Duodenal mucosa (tissue), 2 donors: ENCODE results near the gene DAPK3.

Experiments used
- H3K27ac ChIP-seq: one replicate; pipeline ENCODE4 v1.7.0; 2013; ENCODE audit warnings: low read depth, low read length
- H3K27me3 ChIP-seq, 2 donors: one replicate each; pipeline ENCODE4 v1.7.0; 2013; ENCODE audit warnings: low read length in 2 of 2, control low read depth in 1 of 2; ENCODE audit not compliant: insufficient read depth in 2 of 2, control insufficient read depth in 1 of 2
- H3K36me3 ChIP-seq, 2 donors: one replicate each; pipeline ENCODE4 v1.7.0; 2013; ENCODE audit warnings: low read length in 2 of 2, control low read depth in 1 of 2; ENCODE audit not compliant: insufficient read depth in 2 of 2, control insufficient read depth in 1 of 2
- H3K4me1 ChIP-seq, 2 donors: one replicate each; pipeline ENCODE4 v1.7.0; 2013; ENCODE audit warnings: low read length in 2 of 2, control low read depth in 1 of 2; ENCODE audit not compliant: insufficient read depth in 2 of 2, control insufficient read depth in 1 of 2
- H3K4me3 ChIP-seq, 2 donors: one replicate each; pipeline ENCODE4 v1.7.0; 2013; ENCODE audit warnings: low read length in 2 of 2, low read depth in 1 of 2
- H3K9ac ChIP-seq, 2 donors: one replicate each; pipeline ENCODE4 v1.7.0; 2013; ENCODE audit warnings: low read length in 2 of 2, low read depth in 1 of 2
- H3K9me3 ChIP-seq, 2 donors: one replicate each; pipeline ENCODE4 v1.7.0; 2013; ENCODE audit warnings: low read length in 2 of 2, control low read depth in 1 of 2; ENCODE audit not compliant: control insufficient read depth in 1 of 2

The DAPK3 gene

DNA sequence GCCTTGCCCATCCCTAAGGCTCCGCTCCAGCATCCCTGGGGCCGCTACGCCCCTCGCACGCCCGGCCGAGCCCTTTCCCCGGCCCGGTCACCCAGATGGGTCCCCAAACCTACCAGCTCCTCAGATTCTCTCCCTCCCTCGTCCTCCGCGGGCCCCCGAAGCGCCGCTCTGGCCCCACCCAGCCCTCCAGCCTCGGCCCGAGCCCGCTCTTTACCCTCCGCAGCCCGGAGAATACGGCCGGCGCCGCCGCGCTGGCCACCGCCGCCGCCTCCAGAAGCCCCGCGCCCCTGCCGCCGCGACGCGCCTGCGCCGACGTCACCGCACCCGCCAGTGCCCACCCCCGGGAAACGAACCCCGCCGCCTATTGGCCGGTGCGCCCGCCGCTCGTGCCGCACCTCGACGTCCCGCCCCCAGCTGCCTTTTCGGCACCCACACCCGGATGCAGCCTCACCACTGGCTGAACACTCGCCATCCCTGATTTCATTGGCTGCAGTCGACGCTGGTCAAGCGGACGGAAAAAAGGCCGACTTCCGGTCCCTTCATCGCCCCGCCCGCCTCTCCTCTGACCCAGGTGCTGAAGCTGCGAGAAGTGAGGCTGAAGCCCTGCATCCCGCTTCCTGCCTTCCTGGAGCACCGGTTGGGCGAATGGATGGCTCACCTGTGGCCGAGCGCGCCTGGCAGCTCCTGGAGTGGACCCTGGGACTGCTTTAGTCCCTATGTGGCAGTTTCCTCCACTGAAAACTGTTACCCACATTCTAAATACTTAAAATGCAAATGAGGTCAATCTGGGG is at the start of gene DAPK3:
Gene DAPK3 (minus strand): TSS at position 292 of the 791 bp plus-strand sequence. CDS start 1,364 bp downstream, outside the sequence.
- Histone ChIP-seq H3K27ac (peak within 1 kb of the TSS; percentile 95), H3K36me3 (peaks cover 7 to 14% of the 10 kb centered on the region in 2 donors), H3K27me3 (no peaks in the 10 kb centered on the region), H3K4me1 (peaks cover 34 to 42% of the 10 kb centered on the region in 2 donors), H3K9me3 (no peaks in the 10 kb centered on the region), H3K9ac (peak within 1 kb of the TSS; percentile 87 to 93), H3K4me3 (peak within 1 kb of the TSS; percentile 75 to 80)

DNA sequence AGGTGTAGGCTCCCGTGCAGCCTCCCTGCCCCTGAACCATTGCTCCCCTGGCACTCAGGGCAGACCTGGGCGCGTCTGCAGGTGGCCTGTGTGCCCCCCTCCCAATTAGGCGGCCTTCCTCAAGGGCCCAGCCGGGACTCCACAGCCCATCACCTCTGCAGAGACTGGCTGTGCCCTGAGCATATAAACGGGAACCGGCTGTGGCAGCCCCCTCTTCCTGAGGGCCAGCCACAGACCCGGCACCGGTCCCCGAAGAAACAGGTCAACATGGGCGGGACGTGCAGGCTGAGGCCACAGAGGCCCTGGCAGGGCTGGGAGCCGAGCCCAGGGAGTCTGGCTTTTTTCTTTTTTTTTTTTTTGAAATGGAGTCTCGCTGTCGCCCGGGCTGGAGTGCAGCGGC is 48.7 kb upstream of the DAPK3 start:
- H3K27me3 ChIP-seq, result no peaks in the 10 kb centered on the region
- no peak overlapping the region for H3K4me3 ChIP-seq
- H3K9ac ChIP-seq, result no peak overlapping the region
- peaks cover 0 to 34% of the 10 kb centered on the region in 2 donors for H3K36me3 ChIP-seq
- no peaks in the 10 kb centered on the region for H3K9me3 ChIP-seq
- H3K27ac ChIP-seq, result no peak overlapping the region
- no peaks in the 10 kb centered on the region for H3K4me1 ChIP-seq

DNA sequence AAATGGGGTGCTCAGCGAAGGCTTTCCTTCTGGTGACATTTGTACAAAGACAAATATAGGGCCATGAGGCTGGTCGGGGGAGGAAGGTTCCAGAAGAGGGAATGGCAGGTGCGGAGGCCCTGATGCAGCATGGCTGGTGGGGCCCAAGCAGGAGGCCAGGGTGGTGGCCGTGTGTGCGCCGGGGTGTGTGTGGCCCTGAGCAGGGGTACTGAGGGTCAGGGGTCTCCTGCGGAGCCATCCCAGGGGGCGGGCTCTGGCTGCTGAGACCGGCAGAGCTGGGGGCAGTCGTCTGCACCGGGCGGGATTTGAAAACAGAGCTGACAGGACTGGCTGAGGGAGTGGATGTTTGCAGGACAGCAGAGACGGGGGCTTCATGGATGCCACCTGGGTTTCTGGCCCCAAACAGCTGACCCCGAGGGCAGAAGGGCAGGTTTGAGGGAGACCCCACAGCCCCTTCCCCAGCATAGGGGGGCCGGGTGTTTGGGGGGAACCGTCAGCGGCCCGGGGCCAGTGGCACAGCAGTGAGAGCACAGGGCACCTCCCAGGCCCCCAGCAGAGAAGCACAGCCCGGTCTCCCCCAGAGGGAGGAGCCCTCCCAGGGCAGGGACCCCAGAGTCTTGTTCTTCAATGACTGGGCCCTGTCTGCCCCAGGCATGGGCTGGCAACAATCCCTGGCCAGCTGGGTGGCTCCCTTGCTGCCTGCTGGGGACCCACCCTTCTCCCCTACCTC is 48.0 kb upstream of the DAPK3 start:
- H3K9ac ChIP-seq, result no peak overlapping the region
- H3K27me3 ChIP-seq, result no peaks in the 10 kb centered on the region
- H3K36me3 ChIP-seq, result peaks cover 0 to 34% of the 10 kb centered on the region in 2 donors
- no peaks in the 10 kb centered on the region for H3K9me3 ChIP-seq
- no peak overlapping the region for H3K4me3 ChIP-seq
- no peaks in the 10 kb centered on the region for H3K4me1 ChIP-seq
- no peak overlapping the region for H3K27ac ChIP-seq

DNA sequence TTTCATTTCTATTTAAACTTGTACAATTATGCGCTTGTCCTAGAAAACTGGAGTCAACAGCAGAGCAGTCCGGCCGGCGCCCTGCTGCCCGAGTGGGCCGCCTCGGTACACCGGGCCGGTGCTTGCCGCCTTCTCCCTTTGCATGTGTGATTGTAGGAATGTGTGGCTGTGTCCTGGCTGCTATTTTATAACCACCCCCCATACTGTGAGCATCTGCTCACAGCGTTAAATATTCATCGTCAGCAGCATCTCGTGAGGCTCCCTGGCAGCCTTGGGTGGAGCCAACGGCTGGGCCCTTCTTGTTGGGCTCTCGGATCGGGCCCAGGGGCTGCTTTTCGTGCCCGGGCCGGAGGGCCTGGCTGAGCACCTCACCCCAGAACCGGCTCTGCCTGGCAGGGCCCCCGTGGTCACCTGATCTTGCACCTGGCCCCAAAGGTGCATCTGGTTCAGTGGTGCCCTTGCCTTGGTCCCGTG is 47.3 kb upstream of the DAPK3 start:
- no peak overlapping the region for H3K27ac ChIP-seq

DNA sequence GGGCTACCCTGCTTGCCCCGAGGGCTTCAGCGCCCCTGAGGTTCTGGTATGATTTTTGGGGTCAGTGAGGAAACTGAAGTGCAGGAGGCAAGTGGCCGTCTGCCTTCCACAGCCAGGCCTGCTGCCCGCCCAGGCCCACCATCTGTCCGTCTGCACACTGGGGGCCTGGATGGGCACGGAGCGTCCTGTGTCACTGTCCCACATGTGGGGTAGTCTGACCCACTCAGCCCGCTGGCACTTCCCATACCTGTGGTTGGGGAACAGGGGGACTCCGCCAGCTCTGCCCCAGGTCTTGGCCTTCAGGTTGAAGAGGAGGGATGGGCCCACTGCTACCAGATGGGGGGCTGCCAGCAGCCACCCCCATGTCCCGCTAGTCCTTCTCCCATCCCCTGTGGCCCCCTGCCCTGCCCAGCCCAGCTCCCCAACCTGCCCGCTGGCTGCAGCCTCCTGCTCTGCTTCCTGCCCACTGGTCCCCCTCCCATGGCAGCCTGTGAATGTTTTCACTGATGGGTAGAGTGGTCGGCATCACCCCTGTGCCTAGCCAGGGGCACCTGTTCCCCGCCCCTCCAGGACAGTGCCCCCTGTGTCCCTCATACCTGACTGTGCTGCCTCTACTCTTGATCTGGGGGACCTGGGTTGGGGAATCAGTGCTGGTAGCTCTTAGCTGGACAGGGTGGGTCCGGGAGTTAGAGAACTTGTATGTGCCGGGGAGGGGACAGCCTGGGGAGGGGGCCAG is 46.2 kb upstream of the DAPK3 start:
- Histone ChIP-seq H3K4me3 (no peak overlapping the region), H3K36me3 (peaks cover 5 to 43% of the 10 kb centered on the region in 2 donors), H3K27ac (no peak overlapping the region), H3K4me1 (peaks cover 0 to 3% of the 10 kb centered on the region in 2 donors), H3K27me3 (no peaks in the 10 kb centered on the region), H3K9me3 (no peaks in the 10 kb centered on the region), H3K9ac (no peak overlapping the region)

More for the DNA sequence above, 47.3 kb upstream of the DAPK3 start:
- peaks cover 1 to 37% of the 10 kb centered on the region in 2 donors for H3K36me3 ChIP-seq
- no peak overlapping the region for H3K9ac ChIP-seq
- H3K9me3 ChIP-seq, result no peaks in the 10 kb centered on the region
- no peak overlapping the region for H3K4me3 ChIP-seq
- H3K4me1 ChIP-seq, result no peaks in the 10 kb centered on the region
- H3K27me3 ChIP-seq, result no peaks in the 10 kb centered on the region

DNA sequence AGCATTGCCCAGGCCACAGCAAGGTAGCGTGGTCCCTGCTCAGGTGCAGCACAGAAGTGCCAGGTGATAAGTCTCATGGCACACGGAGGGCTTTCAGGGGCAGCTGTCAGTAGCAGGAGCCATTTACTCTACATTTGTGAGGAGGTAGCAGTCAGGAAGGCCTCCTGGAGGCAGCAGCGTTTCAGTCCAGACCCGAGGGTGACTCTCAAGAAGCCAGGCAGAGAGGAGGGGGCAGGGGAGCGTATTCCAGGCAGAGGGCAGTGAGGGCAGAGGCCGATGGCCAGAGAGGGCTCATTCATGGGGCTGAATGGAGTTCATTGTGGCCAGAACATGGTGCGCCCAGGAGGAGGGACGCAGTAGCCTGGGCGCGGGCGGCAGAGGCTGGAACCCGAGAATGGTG is 45.6 kb upstream of the DAPK3 start:
- Histone ChIP-seq H3K9me3 (no peaks in the 10 kb centered on the region), H3K4me1 (peaks cover 0 to 5% of the 10 kb centered on the region in 2 donors), H3K27ac (no peak overlapping the region), H3K9ac (no peak overlapping the region), H3K27me3 (no peaks in the 10 kb centered on the region), H3K36me3 (peaks cover 5 to 43% of the 10 kb centered on the region in 2 donors), H3K4me3 (no peak overlapping the region)

DNA sequence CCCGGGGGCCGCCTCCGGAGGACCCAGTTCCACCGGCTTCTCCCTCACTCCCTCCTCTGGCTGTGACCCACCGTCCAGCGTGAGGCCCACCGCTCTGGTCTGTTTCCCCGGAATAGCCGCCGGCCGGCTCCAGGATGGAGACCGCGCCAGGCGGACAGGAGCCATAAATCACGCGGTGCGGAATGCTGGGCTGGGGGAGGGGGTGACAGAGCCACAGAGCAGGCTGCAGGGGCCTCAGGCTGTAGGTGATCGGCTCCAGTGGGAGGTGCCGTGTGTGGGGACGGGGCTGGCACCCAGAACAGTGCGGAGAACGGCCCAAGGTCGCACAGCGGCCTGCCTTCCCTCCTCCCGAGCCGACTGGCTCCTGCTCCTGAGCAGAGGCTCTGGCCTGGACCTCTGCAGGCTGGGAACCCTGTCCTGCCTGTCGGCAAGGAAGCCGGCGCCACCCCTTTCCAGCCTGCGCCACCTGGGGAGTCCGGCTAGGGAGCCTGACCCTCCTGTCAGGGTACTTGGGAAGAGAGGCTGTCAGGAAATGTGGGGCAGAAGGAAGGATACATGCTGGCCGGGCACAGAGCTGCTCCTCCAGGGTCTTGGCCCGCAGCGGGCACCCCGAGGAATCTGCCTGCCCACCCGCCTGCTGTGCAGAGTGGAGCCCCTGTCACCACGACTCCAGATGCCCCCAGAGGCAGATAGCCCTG is 45.0 kb upstream of the DAPK3 start:
- peaks cover 5% of the 10 kb centered on the region in 2 donors for H3K4me1 ChIP-seq
- H3K9me3 ChIP-seq, result no peaks in the 10 kb centered on the region

DNA sequence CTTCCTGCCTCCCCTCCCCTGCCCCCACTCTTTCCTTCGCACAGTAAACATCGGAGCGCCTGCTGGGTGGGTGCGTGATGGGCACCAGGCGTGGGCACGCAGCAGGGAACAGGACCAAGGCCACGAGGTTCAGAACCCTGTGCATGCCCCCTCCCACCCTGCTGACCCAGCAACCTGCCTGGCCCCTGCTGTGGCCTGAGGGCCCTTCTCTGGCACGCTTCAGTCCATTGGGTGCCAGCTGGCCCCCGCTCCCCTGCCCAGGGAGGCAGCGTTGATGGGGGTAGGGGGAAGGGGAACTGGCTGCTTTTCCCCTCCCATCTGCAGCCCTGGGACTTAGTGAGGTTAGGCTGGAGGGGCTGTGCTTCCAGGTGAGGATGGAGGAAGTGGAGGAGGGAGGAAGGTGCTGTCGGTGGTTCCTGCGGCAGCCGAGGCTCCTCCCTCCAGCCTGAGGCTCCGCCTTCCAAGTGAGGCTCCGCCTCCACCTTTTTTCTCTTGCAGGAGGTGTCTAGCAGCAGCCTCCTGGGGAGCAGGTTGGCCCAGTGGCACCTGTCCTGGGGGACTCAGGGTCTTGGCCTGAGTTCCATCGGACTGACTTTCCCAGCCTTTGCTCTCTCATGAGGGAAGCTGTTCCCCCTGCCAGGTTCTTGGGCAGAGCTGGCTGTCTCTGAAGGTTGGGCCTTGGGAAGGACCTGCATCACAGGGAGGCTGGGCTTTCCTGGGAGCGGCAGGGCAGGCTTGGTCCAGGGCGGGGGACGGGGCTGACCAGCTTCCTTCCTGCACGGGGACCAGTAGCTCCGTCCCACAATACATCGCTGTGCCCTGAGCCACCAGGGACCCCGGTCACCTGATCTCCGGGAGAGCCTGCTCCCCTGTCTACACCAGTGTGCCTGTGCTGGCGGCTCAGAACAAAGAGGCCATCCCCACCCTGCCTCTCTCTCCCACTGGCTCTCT is 43.9 kb upstream of the DAPK3 start:
- peaks cover 11 to 15% of the 10 kb centered on the region in 2 donors for H3K4me1 ChIP-seq
- H3K4me3 ChIP-seq, result no peak overlapping the region
- no peaks in the 10 kb centered on the region for H3K9me3 ChIP-seq
- no peak overlapping the region for H3K9ac ChIP-seq
- H3K27me3 ChIP-seq, result no peaks in the 10 kb centered on the region
- no peak overlapping the region for H3K27ac ChIP-seq
- peaks cover 5 to 43% of the 10 kb centered on the region in 2 donors for H3K36me3 ChIP-seq

More for the DNA sequence above, 45.0 kb upstream of the DAPK3 start:
- no peak overlapping the region for H3K4me3 ChIP-seq
- peaks cover 5 to 43% of the 10 kb centered on the region in 2 donors for H3K36me3 ChIP-seq
- no peak overlapping the region for H3K27ac ChIP-seq
- H3K27me3 ChIP-seq, result no peaks in the 10 kb centered on the region
- H3K9ac ChIP-seq, result no peak overlapping the region
